Measurements from ENCODE around the gene MOCS3.

The MOCS3 gene, protein sequence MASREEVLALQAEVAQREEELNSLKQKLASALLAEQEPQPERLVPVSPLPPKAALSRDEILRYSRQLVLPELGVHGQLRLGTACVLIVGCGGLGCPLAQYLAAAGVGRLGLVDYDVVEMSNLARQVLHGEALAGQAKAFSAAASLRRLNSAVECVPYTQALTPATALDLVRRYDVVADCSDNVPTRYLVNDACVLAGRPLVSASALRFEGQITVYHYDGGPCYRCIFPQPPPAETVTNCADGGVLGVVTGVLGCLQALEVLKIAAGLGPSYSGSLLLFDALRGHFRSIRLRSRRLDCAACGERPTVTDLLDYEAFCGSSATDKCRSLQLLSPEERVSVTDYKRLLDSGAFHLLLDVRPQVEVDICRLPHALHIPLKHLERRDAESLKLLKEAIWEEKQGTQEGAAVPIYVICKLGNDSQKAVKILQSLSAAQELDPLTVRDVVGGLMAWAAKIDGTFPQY

DNA sequence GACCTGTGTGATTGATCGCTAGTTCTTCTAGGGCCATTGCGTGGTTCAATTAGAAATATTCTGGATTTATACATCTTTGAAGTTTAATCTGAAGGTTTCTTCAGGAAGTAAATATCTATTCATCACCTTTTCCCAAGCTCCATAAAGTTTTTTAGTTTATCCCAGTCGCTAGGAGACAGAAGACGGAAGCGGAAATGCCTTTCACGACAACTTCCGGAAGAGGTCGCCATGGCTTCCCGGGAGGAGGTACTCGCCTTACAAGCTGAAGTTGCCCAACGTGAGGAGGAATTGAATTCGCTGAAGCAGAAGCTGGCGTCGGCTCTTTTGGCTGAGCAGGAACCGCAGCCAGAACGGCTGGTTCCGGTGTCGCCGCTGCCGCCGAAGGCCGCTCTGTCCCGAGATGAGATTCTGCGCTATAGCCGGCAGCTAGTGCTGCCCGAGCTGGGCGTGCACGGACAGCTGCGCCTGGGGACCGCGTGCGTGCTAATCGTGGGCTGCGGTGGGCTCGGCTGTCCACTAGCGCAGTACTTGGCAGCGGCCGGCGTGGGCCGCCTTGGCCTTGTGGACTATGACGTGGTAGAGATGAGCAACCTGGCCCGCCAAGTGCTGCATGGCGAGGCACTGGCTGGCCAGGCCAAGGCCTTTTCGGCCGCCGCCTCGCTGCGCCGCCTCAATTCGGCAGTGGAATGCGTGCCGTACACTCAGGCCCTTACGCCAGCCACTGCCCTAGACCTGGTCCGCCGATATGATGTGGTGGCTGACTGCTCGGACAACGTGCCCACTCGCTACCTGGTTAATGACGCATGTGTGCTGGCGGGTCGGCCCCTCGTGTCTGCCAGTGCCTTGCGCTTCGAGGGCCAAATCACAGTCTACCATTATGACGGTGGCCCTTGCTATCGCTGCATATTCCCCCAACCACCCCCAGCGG, at the start of gene MOCS3:
MOCS3 (plus strand) TSS at position 204 of the 928 bp plus-strand sequence; CDS start at position 229, 25 bp downstream.
- peak; percentile 95 to 96 for DNase-seq

- no peak for DNase-seq
Observed at GRCh38 chr20:50909413-50909812, 49.2 kb upstream of the MOCS3 start.

- no peak for DNase-seq
Observed at GRCh38 chr20:50911030-50911429, 47.6 kb upstream of the MOCS3 start.

- DNase-seq = no peak
Observed at GRCh38 chr20:50911716-50912115, 46.9 kb upstream of the MOCS3 start.

DNA sequence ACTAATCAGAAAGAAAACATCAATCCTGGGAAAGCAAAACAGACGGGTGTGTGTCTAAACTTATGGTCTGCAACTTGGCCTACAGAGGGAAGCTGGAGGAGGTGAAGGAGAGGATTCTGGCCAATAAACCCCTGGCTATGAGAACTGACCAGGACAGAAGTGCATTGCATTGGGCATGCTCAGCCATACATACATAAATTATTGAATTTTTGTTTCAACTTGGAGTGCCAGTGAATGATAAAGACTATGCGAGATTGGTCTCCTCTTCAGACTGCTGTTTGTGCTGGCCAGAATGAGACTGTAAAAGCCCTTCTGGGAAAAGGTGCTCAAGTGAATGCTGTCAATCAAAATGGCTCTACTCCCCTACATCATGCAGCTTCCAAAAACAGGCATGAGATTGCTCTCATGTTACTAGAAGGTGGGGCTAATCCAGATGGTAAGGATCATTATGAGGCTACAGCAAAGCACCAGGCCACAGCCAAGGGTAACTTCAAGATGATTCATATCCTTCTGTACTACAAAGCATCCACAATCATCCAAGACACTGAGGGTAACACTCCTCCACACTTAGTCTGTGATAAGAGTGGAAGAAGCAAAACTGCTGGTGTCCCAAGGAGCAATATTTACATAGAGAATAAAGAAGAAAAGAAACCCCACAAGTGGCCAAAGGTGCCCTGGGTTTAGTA, 44.8 kb upstream of the MOCS3 start:
- peak; percentile 31 to 38 for DNase-seq

GRCh38 chr20:50915424-50915823, 43.2 kb upstream of the MOCS3 start:
- no peak for DNase-seq

DNA sequence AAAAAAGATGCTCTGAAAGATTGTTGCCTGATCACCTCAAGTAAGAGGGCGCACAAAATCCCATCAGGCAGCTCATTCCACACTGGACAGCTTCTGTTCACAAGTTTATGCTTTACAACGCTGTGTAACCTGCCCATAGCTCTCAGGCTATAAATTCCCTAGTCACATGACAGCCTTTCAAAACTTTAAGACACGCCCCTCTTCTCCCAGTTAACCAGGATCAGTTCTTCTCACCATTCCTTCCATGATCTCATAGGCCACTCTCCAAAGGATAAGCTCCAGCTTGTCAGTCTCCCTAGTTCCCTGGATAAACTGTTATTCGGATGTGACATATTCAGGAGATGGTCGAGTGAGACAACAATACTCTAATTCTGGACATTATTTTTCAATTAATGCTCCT, 42.4 kb upstream of the MOCS3 start:
- no peak for DNase-seq

GRCh38 chr20:50916934-50917333, 41.7 kb upstream of the MOCS3 start:
- no peak for DNase-seq

DNA sequence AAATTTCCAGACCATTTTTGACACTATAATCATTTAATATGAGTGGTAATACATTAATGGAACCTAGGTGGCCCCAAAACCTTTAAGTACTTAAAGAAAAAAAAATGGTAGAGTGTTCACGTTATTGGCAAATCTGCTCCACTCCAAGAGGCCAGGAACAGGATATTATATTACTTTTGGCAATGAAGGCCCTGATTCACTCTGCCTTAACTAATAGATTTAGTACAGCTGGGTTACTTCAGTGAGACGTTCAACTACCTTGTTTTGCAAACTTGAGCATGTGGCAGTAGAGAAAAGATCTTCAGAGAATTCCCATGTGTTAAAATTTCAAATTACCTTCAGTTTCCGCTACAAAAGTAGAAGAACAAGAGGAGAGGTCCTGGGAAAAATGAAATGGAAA, 40.2 kb upstream of the MOCS3 start:
- no peak for DNase-seq

GRCh38 chr20:50919567-50919966, 39.1 kb upstream of the MOCS3 start:
- DNase-seq = no peak

GRCh38 chr20:50920997-50921396, 37.6 kb upstream of the MOCS3 start:
- DNase-seq = no peak

DNA sequence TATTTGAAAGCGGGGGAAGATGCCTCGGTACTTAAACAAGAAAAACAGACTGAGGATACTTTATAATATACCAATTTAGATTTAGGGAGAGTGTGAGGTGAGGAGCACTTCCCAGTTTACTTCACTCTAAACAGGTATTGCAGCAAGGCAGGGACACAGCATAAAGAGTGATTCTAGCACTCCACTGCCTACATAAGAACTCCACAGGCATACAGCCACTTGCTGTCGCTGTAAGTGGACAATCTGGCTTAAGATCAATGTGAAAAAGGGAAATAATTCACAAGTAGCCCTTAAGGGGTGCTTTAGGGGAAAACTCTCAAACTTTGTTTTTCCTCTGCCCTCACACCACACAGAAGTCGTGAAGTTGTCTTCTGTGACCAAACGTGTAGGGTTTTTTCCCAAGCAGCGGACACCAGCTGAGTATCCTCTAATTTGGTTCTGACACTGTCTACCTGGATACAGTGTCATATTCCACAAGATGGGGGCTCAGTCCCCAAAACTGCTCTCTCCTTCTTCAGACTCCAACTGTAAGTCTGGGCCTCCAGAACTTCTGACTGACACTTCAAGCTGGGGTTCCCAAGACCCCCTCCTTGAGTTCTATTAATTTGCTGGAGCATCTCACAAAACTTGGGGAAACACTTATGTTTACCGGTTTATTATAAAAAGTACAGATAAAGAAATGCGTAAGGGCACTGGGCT, 36.7 kb upstream of the MOCS3 start:
- DNase-seq = no peak

DNA sequence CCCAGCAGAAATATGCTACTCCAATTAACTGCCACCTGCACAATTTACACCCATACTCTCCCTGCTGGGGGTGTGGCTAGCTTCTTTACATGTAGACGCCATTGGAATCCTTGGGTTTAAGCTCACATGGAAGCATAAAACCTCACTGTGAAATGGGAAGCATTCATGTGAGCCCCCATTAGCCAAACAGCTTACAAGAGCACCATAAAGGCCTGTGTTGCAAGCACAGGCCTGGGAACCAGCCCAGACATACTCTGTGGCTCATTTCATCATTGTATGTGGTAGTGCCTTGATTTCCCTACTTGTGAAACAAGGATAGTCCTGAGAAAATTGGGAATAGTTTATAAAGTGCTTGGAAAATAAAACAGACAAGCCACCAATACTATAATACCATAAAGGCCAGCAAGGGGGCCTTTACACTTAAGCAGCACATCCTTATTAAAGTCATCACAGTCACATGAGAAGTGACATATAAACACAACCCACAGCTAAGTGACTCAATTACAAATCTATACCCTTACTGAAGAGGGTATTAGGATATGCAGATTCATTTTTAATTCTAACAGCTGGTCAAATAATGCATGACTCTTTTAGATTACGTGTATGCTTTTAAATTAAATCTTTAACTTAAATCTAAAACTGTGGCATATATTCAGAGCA, 34.2 kb upstream of the MOCS3 start:
- DNase-seq = no peak

DNA sequence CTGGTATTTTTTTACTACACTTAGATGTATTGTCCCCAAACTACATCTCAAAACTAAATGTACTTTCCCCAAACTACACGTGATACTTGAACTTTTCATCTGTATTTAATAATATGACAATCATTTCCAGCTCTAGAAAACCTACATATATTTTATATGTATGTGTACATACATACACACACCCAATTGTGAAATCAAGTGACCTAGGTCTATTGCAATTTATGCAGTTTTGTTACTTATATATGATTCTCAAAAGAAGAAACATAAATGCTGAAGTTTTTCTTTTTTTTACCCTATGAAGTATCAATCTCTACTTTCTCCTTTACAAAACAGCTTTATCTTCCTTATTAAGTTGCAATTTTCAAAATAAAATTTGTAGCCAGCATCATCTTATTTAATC, 32.1 kb upstream of the MOCS3 start:
- DNase-seq = no peak

- DNase-seq = peak in 1 of 2 experiments; percentile 5
Observed at GRCh38 chr20:50928469-50928868, 30.1 kb upstream of the MOCS3 start.

GRCh38 chr20:50929299-50930138, 29.1 kb upstream of the MOCS3 start:
- DNase-seq = peak; percentile 95

- no peak for DNase-seq
Observed at GRCh38 chr20:50930139-50930975, 28.3 kb upstream of the MOCS3 start.

GRCh38 chr20:50930976-50931305, 27.7 kb upstream of the MOCS3 start:
- peak in 1 of 2 experiments; percentile 33 for DNase-seq

GRCh38 chr20:50931306-50932015, 27.2 kb upstream of the MOCS3 start, which contains the start of gene ADNP:
TSS of gene ADNP (minus strand) at chr20:50931437. CDS start at chr20:50903996, 27,441 bp downstream.
- peak; percentile 87 to 95 for DNase-seq

Data from Kasumi-1 (cell line).